ENCODE measurements around the gene FAM9B. TPM values are rescaled to one million over a fixed set of nuclear protein-coding genes. Genes with fewer than 3 reads are reported as not detected.

The FAM9B gene
- total RNA-seq: 1 to 10 TPM in 1 of 2 donors, not detected in 1; 1.4 TPM

DNA sequence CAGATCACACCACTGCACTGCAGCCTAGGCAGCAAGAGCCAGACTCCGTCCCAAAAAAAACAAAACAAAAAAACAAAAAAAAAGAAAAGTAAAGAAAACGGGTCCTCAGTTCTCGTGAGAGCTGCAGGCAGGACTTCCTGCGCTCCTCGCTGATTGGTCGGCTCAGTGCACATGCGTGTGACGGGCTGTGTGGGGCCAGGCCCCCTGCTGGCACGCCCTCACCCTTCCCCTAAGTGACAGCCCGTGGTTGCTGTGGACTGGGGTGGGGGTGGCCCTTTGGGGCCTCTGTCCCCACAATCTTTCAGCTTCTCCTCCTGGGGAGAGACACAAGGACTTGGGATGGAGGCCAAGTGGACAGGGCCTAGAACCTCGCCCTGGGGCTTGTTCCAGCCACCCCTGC lies at the start of gene FAM9B:
FAM9B (minus strand) TSS at position 139 of the 400 bp plus-strand sequence. CDS start 1,141 bp downstream, outside the sequence.
- H3K36me3 ChIP-seq: no peaks in the 10 kb centered on the region
- no peaks in the 10 kb centered on the region for H3K27me3 ChIP-seq (replicated peaks; ENCODE audit: insufficient read depth)
- H3K27ac ChIP-seq: no peak within 1 kb of the TSS
- no peak for DNase-seq (ENCODE audit: low spot score)
- no peaks in the 10 kb centered on the region for H3K9me3 ChIP-seq
- intact Hi-C loops (cut with DNase I): no loop called here
- WGBS: 96% methylated on average over 11 of the region's 11 CpGs
- TF ChIP-seq POLR2A (IDR thresholded peaks at IDR 0.05): no peak
- TF ChIP-seq, protein P1, sequence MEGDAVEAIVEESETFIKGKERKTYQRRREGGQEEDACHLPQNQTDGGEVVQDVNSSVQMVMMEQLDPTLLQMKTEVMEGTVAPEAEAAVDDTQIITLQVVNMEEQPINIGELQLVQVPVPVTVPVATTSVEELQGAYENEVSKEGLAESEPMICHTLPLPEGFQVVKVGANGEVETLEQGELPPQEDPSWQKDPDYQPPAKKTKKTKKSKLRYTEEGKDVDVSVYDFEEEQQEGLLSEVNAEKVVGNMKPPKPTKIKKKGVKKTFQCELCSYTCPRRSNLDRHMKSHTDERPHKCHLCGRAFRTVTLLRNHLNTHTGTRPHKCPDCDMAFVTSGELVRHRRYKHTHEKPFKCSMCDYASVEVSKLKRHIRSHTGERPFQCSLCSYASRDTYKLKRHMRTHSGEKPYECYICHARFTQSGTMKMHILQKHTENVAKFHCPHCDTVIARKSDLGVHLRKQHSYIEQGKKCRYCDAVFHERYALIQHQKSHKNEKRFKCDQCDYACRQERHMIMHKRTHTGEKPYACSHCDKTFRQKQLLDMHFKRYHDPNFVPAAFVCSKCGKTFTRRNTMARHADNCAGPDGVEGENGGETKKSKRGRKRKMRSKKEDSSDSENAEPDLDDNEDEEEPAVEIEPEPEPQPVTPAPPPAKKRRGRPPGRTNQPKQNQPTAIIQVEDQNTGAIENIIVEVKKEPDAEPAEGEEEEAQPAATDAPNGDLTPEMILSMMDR (IDR thresholded peaks at IDR 0.05): no peak
- TF ChIP-seq POLR2AphosphoS5 (IDR thresholded peaks at IDR 0.05): no peak
- no peak within 1 kb of the TSS for H3K4me3 ChIP-seq
- H3K4me1 ChIP-seq (replicated peaks): no peaks in the 10 kb centered on the region

DNA sequence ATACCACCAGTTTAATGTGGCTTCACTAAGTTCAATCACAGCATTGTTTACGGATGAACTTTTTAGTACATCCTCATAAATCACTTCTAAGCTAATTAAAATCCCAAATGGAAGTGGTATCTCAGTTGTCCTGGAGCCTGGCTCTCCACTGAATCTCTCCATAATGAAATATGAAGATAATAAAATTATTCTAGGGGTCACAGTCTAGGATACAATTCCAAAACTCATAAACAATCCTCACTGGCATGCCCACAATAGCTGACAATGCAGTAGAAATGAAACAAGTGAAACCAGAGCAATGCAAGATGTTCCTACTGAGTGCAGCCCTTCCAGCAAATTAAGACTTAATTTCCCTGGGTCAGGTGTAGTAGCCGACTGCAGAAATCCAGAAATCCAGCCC lies 47.3 kb upstream of the FAM9B start:
- Histone ChIP-seq H3K27me3 (replicated peaks; ENCODE audit: insufficient read depth) (no peaks in the 10 kb centered on the region), H3K4me1 (replicated peaks) (no peaks in the 10 kb centered on the region), H3K27ac (no peak overlapping the region), H3K36me3 (no peaks in the 10 kb centered on the region), H3K4me3 (no peak overlapping the region), H3K9me3 (no peaks in the 10 kb centered on the region)
- DNase-seq (ENCODE audit: low spot score): no peak
- 71% methylated on average over 2 of the region's 2 CpGs for WGBS
- intact Hi-C loops (cut with DNase I): loop anchor here (5.0 to 10.0 kb wide), 2 partner anchors 124 to 261 kb away; no protein-coding TSS in a partner anchor
- TF ChIP-seq, protein P1 (IDR thresholded peaks at IDR 0.05): no peak
- TF ChIP-seq POLR2AphosphoS5 (IDR thresholded peaks at IDR 0.05): no peak
- no peak for TF ChIP-seq POLR2A (IDR thresholded peaks at IDR 0.05)

DNA sequence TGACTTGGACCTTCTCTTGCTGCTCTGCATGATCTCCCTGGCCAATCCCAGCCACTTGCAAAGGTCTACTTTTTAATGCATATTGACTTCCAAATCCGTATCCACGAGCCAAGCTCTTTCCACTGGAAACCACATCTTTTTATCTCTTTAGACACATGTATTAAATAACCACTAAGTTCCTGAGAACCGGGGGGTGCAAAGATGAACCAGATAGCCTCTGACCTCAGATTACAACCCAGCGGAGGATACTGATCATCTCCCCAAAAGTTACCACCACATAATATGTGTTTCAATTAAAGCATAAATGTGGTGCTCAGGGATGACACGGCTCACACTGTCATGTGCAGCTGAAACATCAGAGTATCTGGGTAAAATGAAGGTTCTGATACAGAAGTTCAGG lies 40.4 kb upstream of the FAM9B start:
- Histone ChIP-seq H3K4me3 (no peak overlapping the region), H3K4me1 (replicated peaks) (no peaks in the 10 kb centered on the region), H3K36me3 (no peaks in the 10 kb centered on the region), H3K27ac (no peak overlapping the region), H3K9me3 (no peaks in the 10 kb centered on the region), H3K27me3 (replicated peaks; ENCODE audit: insufficient read depth) (no peaks in the 10 kb centered on the region)
- 79% methylated on average over 5 of the region's 5 CpGs for WGBS
- no peak for DNase-seq (ENCODE audit: low spot score)
- no peak for TF ChIP-seq POLR2AphosphoS5 (IDR thresholded peaks at IDR 0.05)
- TF ChIP-seq, protein P1 (IDR thresholded peaks at IDR 0.05): no peak
- TF ChIP-seq POLR2A (IDR thresholded peaks at IDR 0.05): no peak
- intact Hi-C loops (cut with DNase I): no loop called here

DNA sequence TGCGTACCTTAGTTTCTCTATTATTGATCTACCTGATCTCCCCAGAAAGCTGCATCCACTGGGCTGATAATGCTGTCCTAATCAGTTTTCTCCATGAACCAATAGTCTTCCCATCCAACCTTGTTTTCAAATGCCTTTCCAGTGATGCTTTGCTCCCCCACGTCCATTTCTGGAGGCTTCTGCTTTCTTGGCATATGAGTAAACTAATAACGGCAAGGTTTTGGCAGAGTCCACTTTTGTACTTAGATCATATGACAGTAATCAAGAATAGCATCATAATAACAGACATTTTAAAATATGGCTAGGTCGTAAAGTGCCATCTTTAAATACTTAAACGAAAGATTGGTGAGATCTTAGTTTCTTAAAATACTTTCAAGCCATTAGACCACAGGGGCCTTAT lies 38.4 kb upstream of the FAM9B start:
- 22% methylated on average over 5 of the region's 5 CpGs for WGBS
- Histone ChIP-seq H3K27ac (no peak overlapping the region), H3K4me1 (replicated peaks) (no peaks in the 10 kb centered on the region), H3K27me3 (replicated peaks; ENCODE audit: insufficient read depth) (no peaks in the 10 kb centered on the region), H3K9me3 (no peaks in the 10 kb centered on the region), H3K36me3 (no peaks in the 10 kb centered on the region), H3K4me3 (no peak overlapping the region)
- intact Hi-C loops (cut with DNase I): no loop called here
- no peak for DNase-seq (ENCODE audit: low spot score)
- TF ChIP-seq POLR2AphosphoS5 (IDR thresholded peaks at IDR 0.05): peak; percentile 16
- TF ChIP-seq, protein P1 (IDR thresholded peaks at IDR 0.05): no peak

DNA sequence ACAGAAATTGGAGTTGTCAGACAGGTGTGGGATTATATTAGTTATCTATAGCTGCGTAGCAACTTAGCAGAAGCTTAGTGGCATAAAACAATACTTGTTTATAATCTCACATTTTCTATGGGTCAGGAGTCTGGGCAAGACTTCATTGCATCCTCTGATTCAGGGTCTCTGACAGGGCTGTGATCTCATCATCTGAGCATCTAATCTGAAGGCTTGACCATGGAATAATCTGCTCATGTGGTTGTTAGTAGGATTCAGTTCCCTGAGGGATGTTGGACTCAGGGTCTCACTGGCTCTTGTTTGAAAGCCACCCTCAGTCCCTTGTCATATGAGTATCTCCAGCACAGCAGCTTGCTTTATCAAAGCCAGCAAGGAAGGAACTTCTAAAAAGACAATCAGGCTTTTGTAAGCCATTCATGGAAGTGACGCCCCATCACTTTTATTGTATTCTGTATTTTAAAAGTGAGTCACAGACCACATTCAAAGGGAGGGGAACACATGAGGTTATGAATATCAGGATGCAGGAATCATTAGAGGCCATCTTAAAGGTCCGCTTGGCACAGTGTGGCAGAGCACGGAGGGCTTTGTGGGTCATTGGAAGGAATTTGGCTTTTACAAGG lies 37.2 kb upstream of the FAM9B start:
- intact Hi-C loops (cut with DNase I): no loop called here

More for the DNA sequence above, 37.2 kb upstream of the FAM9B start:
- Histone ChIP-seq H3K27me3 (replicated peaks; ENCODE audit: insufficient read depth) (no peaks in the 10 kb centered on the region), H3K9me3 (no peaks in the 10 kb centered on the region), H3K27ac (no peak overlapping the region), H3K4me1 (replicated peaks) (no peaks in the 10 kb centered on the region), H3K4me3 (no peak overlapping the region), H3K36me3 (no peaks in the 10 kb centered on the region)
- TF ChIP-seq, protein P1 (IDR thresholded peaks at IDR 0.05): no peak
- TF ChIP-seq POLR2A (IDR thresholded peaks at IDR 0.05) (no peak), POLR2AphosphoS5 (IDR thresholded peaks at IDR 0.05) (no peak)
- no peak for DNase-seq (ENCODE audit: low spot score)
- 75% methylated on average over 4 of the region's 4 CpGs for WGBS

Data from prostate gland (tissue), 2 donors.